Measurements from ENCODE around the gene OPRD1.

GRCh38 chr1:28778021-28778420 is 33.9 kb upstream of the OPRD1 start:
- TF ChIP-seq CTCF (IDR thresholded peaks at IDR 0.05) (no peak), POLR2A (IDR thresholded peaks at IDR 0.05) (no peak)

Measured in lower leg skin (tissue), 3 donors.